Non-pigmented ciliary epithelial cell (primary cell): Measurements from ENCODE around the gene TMC2.
"Not testable (repeated sequence)": the region's sequence is repeated elsewhere in the genome, so short reads cannot be mapped to it uniquely, and the experiment has no call there.

Experiments
- DNase-seq: peaks from one replicate; pipeline ENCODE4 v3.0.0-alpha.2; 2010; ENCODE audit warnings: low read depth

The TMC2 gene

GRCh38 chr20:2536560-2536986 is at the start of gene TMC2:
Gene TMC2 (plus strand): TSS chr20:2536573. CDS start chr20:2536622, 49 bp downstream.
- no peak for DNase-seq

- not testable (repeated sequence) for DNase-seq
Observed at GRCh38 chr20:2502808-2503384, 33.5 kb upstream of the TMC2 start.

GRCh38 chr20:2504803-2505202 is 31.6 kb upstream of the TMC2 start:
- DNase-seq, result not testable (repeated sequence)

- not testable (repeated sequence) for DNase-seq
Observed at GRCh38 chr20:2506426-2506825, 29.9 kb upstream of the TMC2 start.

GRCh38 chr20:2507464-2507863 is 28.9 kb upstream of the TMC2 start:
- DNase-seq, result no peak

- DNase-seq, result no peak
Observed at GRCh38 chr20:2507875-2508630, 28.3 kb upstream of the TMC2 start.

- DNase-seq, result peak; percentile 36
Observed at GRCh38 chr20:2508631-2509467, 27.5 kb upstream of the TMC2 start, which contains the start of gene ZNF343. Gene ZNF343 (minus strand): TSS chr20:2508915. CDS start chr20:2493895, 15,020 bp downstream.

GRCh38 chr20:2509468-2509781 is 26.9 kb upstream of the TMC2 start:
- no peak for DNase-seq

GRCh38 chr20:2509794-2510193 is 26.6 kb upstream of the TMC2 start:
- no peak for DNase-seq

- no peak for DNase-seq
Observed at GRCh38 chr20:2515203-2515602, 21.2 kb upstream of the TMC2 start.

GRCh38 chr20:2516399-2516798 is 20.0 kb upstream of the TMC2 start:
- no peak for DNase-seq

- DNase-seq, result no peak
Observed at GRCh38 chr20:2518096-2518495, 18.3 kb upstream of the TMC2 start.

- DNase-seq, result no peak
Observed at GRCh38 chr20:2518558-2518957, 17.8 kb upstream of the TMC2 start.

- DNase-seq, result peak; percentile 34
Observed at GRCh38 chr20:2519115-2519809, 17.1 kb upstream of the TMC2 start.

GRCh38 chr20:2520617-2521016 is 15.8 kb upstream of the TMC2 start:
- no peak for DNase-seq

GRCh38 chr20:2521369-2522305 is 14.7 kb upstream of the TMC2 start:
- no peak for DNase-seq

GRCh38 chr20:2522826-2523429 is 13.4 kb upstream of the TMC2 start:
- DNase-seq, result not testable (repeated sequence)

- DNase-seq, result no peak
Observed at GRCh38 chr20:2523919-2524708, 12.3 kb upstream of the TMC2 start.

- DNase-seq, result no peak
Observed at GRCh38 chr20:2524709-2525506, 11.5 kb upstream of the TMC2 start.
